Ascending aorta (tissue), 2 donors: ENCODE data around the gene SPEF1. TPM values are rescaled to one million over a fixed set of nuclear protein-coding genes. Genes with fewer than 3 reads are reported as not detected.

Experiments used
- DNase-seq, 2 donors: peaks; one replicate each; pipeline ENCODE4 v3.0.0-alpha.2; 2019; ENCODE audit warnings: low spot score in 2 of 2
- H3K27ac ChIP-seq, 2 donors: fragments of 200-600 bp; sonication (generic); one replicate each; pipeline ENCODE4 v1.5.1; 2016 to 2017; ENCODE audit warnings: mild to moderate bottlenecking in 1 of 2
- H3K27me3 ChIP-seq: fragments of 200-600 bp; sonication (generic); one replicate; pipeline ENCODE4 v1.5.1; 2017
- H3K36me3 ChIP-seq, 2 donors: fragments of 200-600 bp; sonication (generic); one replicate each; pipeline ENCODE4 v1.5.1; 2016
- H3K4me1 ChIP-seq, 2 donors: fragments of 200-600 bp; sonication (generic); one replicate each; pipeline ENCODE4 v1.5.1; 2016 to 2017; ENCODE audit warnings: mild to moderate bottlenecking in 1 of 2
- H3K4me3 ChIP-seq, 2 donors: fragments of 200-600 bp; sonication (generic); one replicate each; pipeline ENCODE4 v1.5.1; 2016 to 2017; ENCODE audit warnings: mild to moderate bottlenecking in 1 of 2
- H3K9me3 ChIP-seq, 2 donors: fragments of 200-600 bp; sonication (generic); one replicate each; pipeline ENCODE4 v1.5.1; 2016
- CTCF ChIP-seq, 3 experiments: fragments of 200-600 bp in 2 of 3; fragments of 450-650 bp in 1 of 3; sonication (generic) in 2 of 3; IDR thresholded peaks; one replicate each; pipeline ENCODE4 v1.5.1; 2016 to 2019; ENCODE audit warnings: antibody characterized with exemption in 3 of 3, mild to moderate bottlenecking in 1 of 3, moderate library complexity in 1 of 3
- intact Hi-C: fragments of 100-400 bp; cut with DNase I; formaldehyde crosslinking; loops from one replicate; pipeline ENCODE4 v1.15.1; 2023
- total RNA-seq: library from RNA; depleted of rRNA; stranded (reverse); fragments of >200 nt; gene quantifications from one replicate; pipeline ENCODE4 v1.1.0, GENCODE V29; 2016

The SPEF1 gene
- total RNA-seq, 1 donor from 2014 or later = not detected

DNA sequence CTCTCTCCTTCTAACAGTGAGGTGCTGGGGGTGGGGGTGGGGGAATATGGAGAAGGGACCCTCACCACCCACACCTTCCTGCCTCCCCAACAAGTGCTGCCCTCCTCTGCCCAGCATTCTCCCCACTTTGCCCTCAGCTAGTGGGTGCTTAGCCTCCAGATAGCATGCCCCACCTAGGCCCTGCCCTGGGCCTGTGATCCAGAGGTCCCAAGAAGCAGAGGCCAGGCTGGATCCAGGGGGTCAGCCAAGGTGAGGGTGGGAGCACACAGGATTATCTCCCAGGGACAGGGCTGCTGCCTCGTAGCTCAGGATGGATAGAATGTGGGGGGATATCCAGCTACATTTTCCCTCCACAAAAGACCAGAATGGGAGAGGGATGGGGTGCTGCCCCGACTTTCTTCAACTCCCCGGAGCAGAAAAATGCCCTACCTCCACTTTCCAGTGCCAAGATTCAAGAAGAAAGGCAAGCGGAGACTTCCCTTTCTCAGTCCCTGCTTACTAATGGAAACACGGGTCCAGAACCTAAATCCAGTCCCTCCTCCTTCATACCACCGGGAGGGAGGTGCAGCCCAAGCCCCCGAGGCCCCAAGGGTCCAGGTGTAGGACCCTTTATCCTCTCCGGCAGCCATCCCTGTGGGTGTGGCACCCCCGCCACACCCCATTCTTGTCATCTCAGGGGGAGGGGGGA lies 14.7 kb downstream of the SPEF1 start:
- TF ChIP-seq CTCF (IDR thresholded peaks at IDR 0.05) = no peak
- Histone ChIP-seq H3K36me3 (no peaks in the 10 kb centered on the region), H3K4me1 (peaks cover 5 to 11% of the 10 kb centered on the region in 2 donors), H3K27me3 (no peaks in the 10 kb centered on the region), H3K27ac (no peak overlapping the region), H3K9me3 (no peaks in the 10 kb centered on the region), H3K4me3 (peak overlapping the region; percentile 78)
- DNase-seq = no peak
- intact Hi-C loops = loop anchor here (1.0 to 2.0 kb wide), 3 partner anchors 14 to 54 kb away; partner anchors contain the start of genes AP5S1 and SPEF1

- intact Hi-C loops = no loop called here
- no peak for TF ChIP-seq CTCF (IDR thresholded peaks at IDR 0.05)
- Histone ChIP-seq H3K27ac (no peak overlapping the region), H3K36me3 (no peaks in the 10 kb centered on the region), H3K27me3 (no peaks in the 10 kb centered on the region), H3K4me1 (peaks cover 5 to 11% of the 10 kb centered on the region in 2 donors), H3K9me3 (no peaks in the 10 kb centered on the region), H3K4me3 (no peak overlapping the region)
- no peak for DNase-seq
These were observed 15.9 kb downstream of the SPEF1 start for GRCh38 chr20:3765171-3765882.

- no peak overlapping the region for H3K27ac ChIP-seq
- no peak overlapping the region for H3K4me3 ChIP-seq
- H3K4me1 ChIP-seq = peaks cover 5 to 11% of the 10 kb centered on the region in 2 donors
- H3K27me3 ChIP-seq = no peaks in the 10 kb centered on the region
- no peaks in the 10 kb centered on the region for H3K36me3 ChIP-seq
- H3K9me3 ChIP-seq = no peaks in the 10 kb centered on the region
- intact Hi-C loops = no loop called here
- DNase-seq = no peak
- TF ChIP-seq CTCF (IDR thresholded peaks at IDR 0.05) = no peak
These were observed 16.6 kb downstream of the SPEF1 start for GRCh38 chr20:3764659-3765058.

- intact Hi-C loops = no loop called here
- Histone ChIP-seq H3K36me3 (no peaks in the 10 kb centered on the region), H3K27me3 (no peaks in the 10 kb centered on the region), H3K4me3 (no peak overlapping the region), H3K27ac (no peak overlapping the region), H3K4me1 (peaks cover 5 to 10% of the 10 kb centered on the region in 2 donors), H3K9me3 (no peaks in the 10 kb centered on the region)
- no peak for TF ChIP-seq CTCF (IDR thresholded peaks at IDR 0.05)
- DNase-seq = no peak
These were observed 17.3 kb downstream of the SPEF1 start for GRCh38 chr20:3763671-3764601.

DNA sequence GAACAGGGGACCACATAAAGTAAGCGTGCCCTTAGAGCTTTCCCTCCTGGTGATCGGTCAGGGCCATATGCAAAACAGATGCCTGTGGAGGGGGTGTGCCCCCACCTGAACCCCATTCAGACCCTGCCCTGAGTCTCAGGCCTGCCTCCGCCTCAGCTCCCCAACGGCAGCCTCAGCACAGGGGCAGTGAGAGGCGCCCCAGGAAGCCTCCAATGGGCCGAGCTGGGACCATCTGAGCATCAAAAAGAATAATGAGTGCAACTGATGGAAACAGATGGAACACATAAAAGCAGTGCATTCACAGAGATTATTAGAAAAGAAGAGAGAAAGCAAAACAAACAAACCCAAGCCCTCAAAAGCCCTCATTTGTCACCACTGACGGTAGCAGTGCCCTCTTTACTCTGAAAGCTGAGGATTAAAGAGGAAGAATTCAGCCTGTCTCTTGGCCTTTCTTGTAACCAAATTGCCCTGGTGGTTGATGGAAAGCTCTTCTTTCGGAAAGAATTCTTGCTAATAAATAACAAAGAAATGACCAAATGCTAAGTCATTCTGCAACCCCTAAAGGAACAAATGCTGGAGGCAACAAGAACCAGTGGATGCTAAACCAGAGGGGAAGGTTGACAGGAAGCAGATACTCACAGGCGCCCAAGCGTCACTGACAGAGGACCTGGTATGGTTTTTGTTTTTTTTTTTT lies 20.4 kb downstream of the SPEF1 start:
- Histone ChIP-seq H3K9me3 (no peaks in the 10 kb centered on the region), H3K27me3 (no peaks in the 10 kb centered on the region), H3K36me3 (no peaks in the 10 kb centered on the region), H3K4me1 (no peaks in the 10 kb centered on the region), H3K27ac (no peak overlapping the region), H3K4me3 (no peak overlapping the region)
- intact Hi-C loops = no loop called here
- TF ChIP-seq CTCF (IDR thresholded peaks at IDR 0.05) = no peak
- DNase-seq = no peak
